Transverse colon (tissue), 4 donors: ENCODE data around the gene CDH26. TPM values are rescaled to one million over a fixed set of nuclear protein-coding genes. Genes with fewer than 3 reads are reported as not detected.

Experiments
- DNase-seq: peaks from one replicate; pipeline ENCODE4 v3.0.0-alpha.2; 2019
- H3K27ac ChIP-seq, 4 donors: fragments of 200-600 bp; sonication (generic); 2 replicates each; pipeline ENCODE4 v1.5.1; 2016 to 2018; ENCODE audit warnings: inconsistent platforms in 4 of 4
- H3K27me3 ChIP-seq: fragments of 200-600 bp; sonication (generic); 2 replicates; pipeline ENCODE4 v1.5.1; 2017; ENCODE audit warnings: inconsistent platforms
- H3K36me3 ChIP-seq, 4 donors: fragments of 200-600 bp; sonication (generic); 2 replicates each; pipeline ENCODE4 v1.5.1; 2017 to 2019; ENCODE audit warnings: inconsistent platforms in 4 of 4
- H3K4me1 ChIP-seq, 4 donors: fragments of 200-600 bp; sonication (generic); 2 replicates each; pipeline ENCODE4 v1.5.1; 2017 to 2020; ENCODE audit warnings: inconsistent platforms in 4 of 4
- H3K4me3 ChIP-seq, 4 donors: fragments of 200-600 bp; sonication (generic); 1 replicate in 1 of 4; 2 replicates in 3 of 4; pipeline versions ENCODE4 v1.5.1 to v1.6.1; 2017 to 2019; ENCODE audit warnings: inconsistent platforms in 4 of 4
- H3K9me3 ChIP-seq, 2 donors: fragments of 200-600 bp; sonication (generic); 2 replicates each; pipeline ENCODE4 v1.5.1; 2017 to 2019; ENCODE audit warnings: inconsistent platforms in 2 of 2
- EP300 ChIP-seq: sonication (generic); formaldehyde crosslinking; IDR thresholded peaks from one replicate; pipeline ENCODE4 v1.6.1; 2017; ENCODE audit warnings: antibody characterized with exemption, low read depth
- POLR2A ChIP-seq: fragments of 450-650 bp; IDR thresholded peaks from one replicate; pipeline ENCODE4 v1.6.1; 2016; ENCODE audit warnings: antibody characterized with exemption, mild to moderate bottlenecking, moderate library complexity
- POLR2AphosphoS5 ChIP-seq, 3 donors: sonication (generic); formaldehyde crosslinking; IDR thresholded peaks; one replicate each; pipeline ENCODE4 v1.6.1; 2016; ENCODE audit warnings: antibody characterized with exemption in 3 of 3
- WGBS, 2 donors: methylation state at CpG; one replicate each; pipeline ENCODE4 v1.1.5; 2018; ENCODE audit warnings: low coverage in 1 of 2; 5-methylcytosine and 5-hydroxymethylcytosine counted together
- in situ Hi-C, 4 donors: fragments of 200-750 bp; cut with MboI; loops; one replicate each; pipeline versions ENCODE4 v1.15.0 to v1.15.1; 2017; ENCODE audit warnings: low sequenced_read_pairs in 3 of 4, low pct_ligation_motif_present in 1 of 4, low pct_unique_long_range_greater_than_20kb in 1 of 4
- intact Hi-C: fragments of 100-400 bp; cut with DNase I; formaldehyde crosslinking; loops from one replicate; pipeline ENCODE4 v1.15.1; 2023; ENCODE audit warnings: low total_unique reads
- total RNA-seq, 4 donors: library from RNA; depleted of rRNA; stranded (reverse); fragments of >200 nt; gene quantifications; one replicate each; pipeline ENCODE4 v1.1.0, GENCODE V29; 2016
- TF ChIP-seq, protein P1 (sequence below), 5 experiments: fragments of 200-600 bp in 3 of 5; fragments of 450-650 bp in 2 of 5; sonication (generic) in 3 of 5; IDR thresholded peaks; 1 replicate in 2 of 5; 2 replicates in 3 of 5; pipeline ENCODE4 v1.5.1; 2016 to 2017; ENCODE audit warnings: antibody characterized with exemption in 5 of 5, inconsistent platforms in 3 of 5, mild to moderate bottlenecking in 2 of 5, moderate library complexity in 1 of 5

The CDH26 gene
- total RNA-seq, 4 donors from 2014 or later = 1.4 to 1.9 TPM; not detected in 2

DNA sequence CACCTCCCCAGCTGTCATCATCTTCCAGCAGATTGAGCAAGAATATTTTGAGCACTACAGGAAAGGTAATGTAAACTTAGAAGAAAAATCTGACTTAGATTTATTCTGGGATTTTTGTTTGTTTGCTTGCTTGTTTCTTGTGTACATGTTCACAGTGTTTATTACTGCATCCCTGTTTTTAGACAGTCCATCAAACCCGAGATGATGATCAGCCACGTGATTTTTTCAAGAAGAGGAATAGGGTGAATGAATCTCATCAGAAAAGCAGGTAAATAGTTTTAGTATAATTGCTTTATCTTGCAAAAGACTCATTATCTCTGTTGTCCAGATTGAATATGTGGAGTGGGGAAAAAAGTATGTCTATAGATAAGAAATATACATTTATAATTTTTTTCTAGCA lies 16.0 kb upstream of the CDH26 start:
- TF ChIP-seq POLR2A = no peak
- in situ Hi-C loops (no loop called here), intact Hi-C loops (no loop called here)
- WGBS, 2 donors = 78 to 82% methylated on average over 2 of the region's 2 CpGs
- H3K36me3 ChIP-seq = peaks cover 0 to 26% (median 9%) of the 10 kb centered on the region in 4 donors
- no peak for DNase-seq
- no peaks in the 10 kb centered on the region for H3K27me3 ChIP-seq
- H3K4me3 ChIP-seq = no peak overlapping the region
- peak overlapping the region in 2 of 4 donors; percentile 98 to 99 for H3K27ac ChIP-seq
- H3K4me1 ChIP-seq = peaks cover 28 to 37% (median 29%) of the 10 kb centered on the region in 4 donors
- no peaks in the 10 kb centered on the region for H3K9me3 ChIP-seq

DNA sequence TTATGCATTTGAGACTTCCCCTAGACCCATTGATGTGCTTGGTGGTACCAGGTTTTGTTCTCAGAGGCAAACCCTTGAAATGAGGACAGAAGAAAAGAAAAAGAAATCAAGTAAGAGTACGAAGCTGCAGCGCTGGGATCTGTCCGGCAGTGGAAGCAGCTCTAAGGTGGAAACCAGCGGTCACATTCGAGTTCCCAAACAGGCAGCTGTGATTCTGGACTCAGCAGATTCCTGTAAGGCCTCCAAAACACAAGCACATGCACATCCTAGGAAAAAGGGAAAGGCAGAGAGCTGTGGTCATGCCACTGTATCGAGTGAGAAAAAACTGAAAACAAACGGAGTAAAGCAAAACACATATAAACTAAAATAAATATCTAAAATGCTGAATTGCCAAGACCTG lies 13.5 kb upstream of the CDH26 start:
- Histone ChIP-seq H3K9me3 (no peaks in the 10 kb centered on the region), H3K27ac (no peak overlapping the region), H3K4me3 (no peak overlapping the region), H3K27me3 (no peaks in the 10 kb centered on the region), H3K4me1 (peaks cover 7 to 21% (median 10%) of the 10 kb centered on the region in 4 donors), H3K36me3 (peaks cover 0 to 26% (median 9%) of the 10 kb centered on the region in 4 donors)
- intact Hi-C loops = no loop called here
- DNase-seq = no peak
- WGBS, 2 donors = 83 to 89% methylated on average over 7 of the region's 7 CpGs
- in situ Hi-C loops = no loop called here
- TF ChIP-seq, protein P1, sequence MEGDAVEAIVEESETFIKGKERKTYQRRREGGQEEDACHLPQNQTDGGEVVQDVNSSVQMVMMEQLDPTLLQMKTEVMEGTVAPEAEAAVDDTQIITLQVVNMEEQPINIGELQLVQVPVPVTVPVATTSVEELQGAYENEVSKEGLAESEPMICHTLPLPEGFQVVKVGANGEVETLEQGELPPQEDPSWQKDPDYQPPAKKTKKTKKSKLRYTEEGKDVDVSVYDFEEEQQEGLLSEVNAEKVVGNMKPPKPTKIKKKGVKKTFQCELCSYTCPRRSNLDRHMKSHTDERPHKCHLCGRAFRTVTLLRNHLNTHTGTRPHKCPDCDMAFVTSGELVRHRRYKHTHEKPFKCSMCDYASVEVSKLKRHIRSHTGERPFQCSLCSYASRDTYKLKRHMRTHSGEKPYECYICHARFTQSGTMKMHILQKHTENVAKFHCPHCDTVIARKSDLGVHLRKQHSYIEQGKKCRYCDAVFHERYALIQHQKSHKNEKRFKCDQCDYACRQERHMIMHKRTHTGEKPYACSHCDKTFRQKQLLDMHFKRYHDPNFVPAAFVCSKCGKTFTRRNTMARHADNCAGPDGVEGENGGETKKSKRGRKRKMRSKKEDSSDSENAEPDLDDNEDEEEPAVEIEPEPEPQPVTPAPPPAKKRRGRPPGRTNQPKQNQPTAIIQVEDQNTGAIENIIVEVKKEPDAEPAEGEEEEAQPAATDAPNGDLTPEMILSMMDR (IDR thresholded peaks at IDR 0.05) = no peak
- no peak for TF ChIP-seq EP300
- TF ChIP-seq POLR2A = no peak
- TF ChIP-seq POLR2AphosphoS5 (IDR thresholded peaks at IDR 0.05) = no peak

GRCh38 chr20:59945175-59945574 lies 13.0 kb upstream of the CDH26 start:
- 76 to 78% methylated on average over 3 of the region's 3 CpGs for WGBS, 2 donors
- Histone ChIP-seq H3K9me3 (no peaks in the 10 kb centered on the region), H3K4me3 (no peak overlapping the region), H3K4me1 (peaks cover 7 to 21% (median 10%) of the 10 kb centered on the region in 4 donors), H3K36me3 (peaks cover 0 to 26% (median 9%) of the 10 kb centered on the region in 4 donors), H3K27ac (no peak overlapping the region), H3K27me3 (no peaks in the 10 kb centered on the region)
- in situ Hi-C loops = no loop called here
- TF ChIP-seq EP300 (no peak), POLR2AphosphoS5 (IDR thresholded peaks at IDR 0.05) (no peak), POLR2A (no peak)
- TF ChIP-seq, protein P1 (IDR thresholded peaks at IDR 0.05) = no peak
- DNase-seq = no peak
- intact Hi-C loops = no loop called here

- no peaks in the 10 kb centered on the region for H3K9me3 ChIP-seq
- H3K27ac ChIP-seq = no peak overlapping the region
- in situ Hi-C loops (no loop called here), intact Hi-C loops (no loop called here)
- 90 to 95% methylated on average over 2 of the region's 2 CpGs for WGBS, 2 donors
- H3K36me3 ChIP-seq = peaks cover 0 to 26% (median 9%) of the 10 kb centered on the region in 4 donors
- DNase-seq = no peak
- peaks cover 7 to 21% (median 10%) of the 10 kb centered on the region in 4 donors for H3K4me1 ChIP-seq
- H3K27me3 ChIP-seq = no peaks in the 10 kb centered on the region
- TF ChIP-seq POLR2A (no peak), EP300 (no peak), POLR2AphosphoS5 (IDR thresholded peaks at IDR 0.05) (no peak)
- TF ChIP-seq, protein P1 (IDR thresholded peaks at IDR 0.05) = no peak
- no peak overlapping the region for H3K4me3 ChIP-seq
Measured at GRCh38 chr20:59945731-59946130, 12.5 kb upstream of the CDH26 start.

DNA sequence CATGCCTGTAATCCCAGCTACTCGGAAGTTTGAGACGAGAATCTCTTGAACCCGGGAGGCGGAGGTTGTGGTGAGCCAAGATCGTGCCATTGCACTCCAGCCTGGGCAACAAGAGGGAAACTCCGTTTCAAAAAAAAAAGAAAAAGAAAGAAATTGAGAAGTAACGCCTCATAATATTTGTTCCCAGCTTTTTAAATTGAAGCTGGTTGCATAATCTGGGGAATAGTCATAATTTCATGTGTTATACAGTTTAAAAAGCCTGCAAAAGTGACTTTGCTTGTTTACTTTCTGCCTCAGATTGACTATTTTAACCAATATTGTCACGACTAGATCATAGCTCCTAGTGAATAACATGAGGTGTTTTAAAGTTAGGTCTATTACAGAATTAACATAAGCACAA lies 10.8 kb upstream of the CDH26 start:
- Histone ChIP-seq H3K27ac (no peak overlapping the region), H3K9me3 (no peaks in the 10 kb centered on the region), H3K27me3 (no peaks in the 10 kb centered on the region), H3K4me3 (no peak overlapping the region), H3K36me3 (peaks cover 0 to 30% (median 9%) of the 10 kb centered on the region in 4 donors), H3K4me1 (peaks cover 0 to 6% (median 0%) of the 10 kb centered on the region in 4 donors)
- TF ChIP-seq EP300 = no peak
- no peak for TF ChIP-seq POLR2A
- TF ChIP-seq, protein P1 (IDR thresholded peaks at IDR 0.05) = no peak
- no peak for TF ChIP-seq POLR2AphosphoS5 (IDR thresholded peaks at IDR 0.05)
- 54 to 87% methylated on average over 8 of the region's 8 CpGs for WGBS, 2 donors
- in situ Hi-C loops (no loop called here), intact Hi-C loops (no loop called here)
- DNase-seq = no peak
